ENCODE measurements around the gene MTA1. TPM values are rescaled to one million over a fixed set of nuclear protein-coding genes. Genes with fewer than 3 reads are reported as not detected.

Gene MTA1
- total RNA-seq, 4 donors from 2014 or later = 75.7 to 295 (median 165) TPM

- Histone ChIP-seq H3K36me3 (peaks cover 0 to 8% (median 0%) of the 10 kb centered on the region in 3 donors), H3K4me3 (no peak overlapping the region), H3K27me3 (no peaks in the 10 kb centered on the region), H3K4me1 (no peaks in the 10 kb centered on the region), H3K27ac (no peak overlapping the region), H3K9me3 (no peaks in the 10 kb centered on the region)
- no peak for DNase-seq
- TF ChIP-seq POLR2A (IDR thresholded peaks at IDR 0.05) = no peak
- TF ChIP-seq CTCF (IDR thresholded peaks at IDR 0.05) = no peak
Measured at GRCh38 chr14:105498430-105499255, 79.0 kb downstream of the MTA1 start.

DNA sequence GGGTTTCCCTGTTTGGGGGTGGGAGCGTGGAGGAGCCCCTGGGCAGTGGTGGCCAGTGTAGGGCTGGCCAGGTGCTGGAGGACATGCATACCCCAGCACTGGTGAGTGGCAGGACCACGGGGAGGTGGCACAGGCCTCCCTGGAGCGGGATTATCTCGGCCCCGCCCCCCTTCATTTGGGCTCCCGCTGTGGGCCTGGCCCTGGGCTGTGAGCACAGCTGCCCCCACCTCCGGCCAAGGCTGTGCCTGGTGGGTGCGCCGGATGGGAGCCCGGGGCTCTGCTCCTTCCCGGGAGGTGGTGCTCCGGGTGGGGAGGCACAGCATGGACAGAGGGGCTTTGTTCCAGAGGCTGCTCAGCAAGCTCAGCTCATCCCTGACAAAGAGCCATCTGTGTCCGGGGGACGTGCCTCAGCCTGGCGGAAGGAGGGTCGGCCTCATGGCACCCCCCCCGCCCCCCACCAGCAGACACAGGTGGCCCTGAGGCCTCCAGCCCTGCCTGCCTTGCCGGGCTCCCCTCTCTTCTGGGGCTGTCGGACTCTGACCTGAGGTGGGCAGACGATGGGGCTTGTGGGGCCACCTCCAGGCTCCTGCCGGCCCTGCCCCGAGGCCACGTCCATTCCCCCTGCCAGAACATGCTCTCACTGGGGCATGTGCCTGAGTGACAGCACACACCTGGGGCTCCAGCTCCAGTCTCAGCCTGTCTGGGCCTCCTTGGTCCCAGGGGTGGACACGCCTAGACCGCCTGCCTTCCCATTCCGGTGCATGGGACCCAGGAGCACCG is 79.8 kb downstream of the MTA1 start:
- DNase-seq = no peak
- no peak overlapping the region for H3K27ac ChIP-seq
- H3K27me3 ChIP-seq = no peaks in the 10 kb centered on the region

GRCh38 chr14:105500036-105500725 is 80.6 kb downstream of the MTA1 start:
- Histone ChIP-seq H3K27ac (no peak overlapping the region), H3K27me3 (no peaks in the 10 kb centered on the region), H3K4me3 (no peak overlapping the region), H3K4me1 (no peaks in the 10 kb centered on the region), H3K36me3 (peaks cover 0 to 8% (median 0%) of the 10 kb centered on the region in 3 donors), H3K9me3 (no peaks in the 10 kb centered on the region)
- no peak for DNase-seq
- TF ChIP-seq POLR2A (IDR thresholded peaks at IDR 0.05) (no peak), CTCF (IDR thresholded peaks at IDR 0.05) (no peak)

More for the DNA sequence above, 79.8 kb downstream of the MTA1 start:
- TF ChIP-seq CTCF (IDR thresholded peaks at IDR 0.05) (no peak), POLR2A (IDR thresholded peaks at IDR 0.05) (no peak)
- Histone ChIP-seq H3K9me3 (no peaks in the 10 kb centered on the region), H3K36me3 (peaks cover 0 to 8% (median 0%) of the 10 kb centered on the region in 3 donors), H3K4me1 (no peaks in the 10 kb centered on the region), H3K4me3 (no peak overlapping the region)

DNA sequence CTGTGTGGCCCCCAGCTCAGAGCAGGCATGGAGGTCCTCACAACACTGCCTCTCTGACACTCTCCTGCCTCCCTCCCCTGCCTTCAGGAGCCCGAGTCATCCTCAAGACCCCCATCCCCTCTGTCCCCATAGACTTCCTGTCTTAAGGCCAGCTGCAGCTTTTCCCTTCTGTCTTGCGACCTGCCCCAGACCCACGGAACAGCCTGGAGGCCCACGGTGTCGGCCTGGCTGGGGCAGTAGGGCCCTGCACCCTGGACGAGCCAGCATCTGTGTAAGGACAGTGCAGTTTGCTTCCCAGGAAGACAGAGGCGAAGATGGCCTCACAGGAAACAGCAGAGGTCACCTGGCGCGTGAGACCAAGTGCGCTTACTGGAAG is 81.1 kb downstream of the MTA1 start:
- no peak for DNase-seq
- Histone ChIP-seq H3K27me3 (no peaks in the 10 kb centered on the region), H3K4me3 (no peak overlapping the region), H3K36me3 (peaks cover 0 to 8% (median 0%) of the 10 kb centered on the region in 3 donors), H3K9me3 (no peaks in the 10 kb centered on the region), H3K4me1 (no peaks in the 10 kb centered on the region), H3K27ac (no peak overlapping the region)
- TF ChIP-seq CTCF (IDR thresholded peaks at IDR 0.05) = no peak
- no peak for TF ChIP-seq POLR2A (IDR thresholded peaks at IDR 0.05)

DNA sequence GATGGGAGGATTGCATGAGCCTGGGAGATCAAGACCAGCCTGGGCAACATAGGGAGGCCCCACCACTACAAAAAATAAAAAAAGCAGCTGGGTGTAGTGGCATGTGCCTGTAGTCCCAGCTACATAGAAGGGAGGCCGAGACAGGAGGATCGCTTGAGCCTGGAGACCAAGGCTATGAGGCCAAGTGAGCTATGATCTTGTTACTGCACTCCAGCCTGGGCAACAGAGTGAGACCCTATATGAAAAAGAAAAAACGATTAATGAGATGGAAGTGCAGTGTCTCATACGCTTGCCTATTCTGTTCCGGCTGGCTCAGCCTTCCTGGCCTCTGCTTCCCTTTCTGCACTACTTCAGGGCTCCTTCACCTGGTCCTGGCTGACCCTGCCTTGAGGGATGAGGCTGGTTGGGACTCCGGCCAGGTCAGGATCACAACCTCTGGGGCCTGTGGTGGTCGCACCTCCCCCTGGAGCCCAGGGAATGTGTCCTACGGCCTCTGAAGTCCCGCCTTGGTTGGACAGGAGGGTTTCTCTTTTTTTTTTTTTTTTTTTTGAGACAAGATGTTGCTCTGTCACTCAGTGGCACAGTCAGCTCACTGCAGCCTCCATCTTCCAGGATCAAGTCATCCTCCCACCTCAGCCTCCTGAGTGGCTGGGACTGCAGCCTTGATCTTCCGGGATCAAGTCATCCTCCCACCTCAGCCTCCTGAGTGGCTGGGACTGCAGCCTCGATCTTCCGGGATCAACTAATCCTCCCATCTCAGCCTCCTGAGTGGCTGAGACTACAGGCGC is 82.1 kb downstream of the MTA1 start:
- no peak overlapping the region for H3K4me3 ChIP-seq
- no peak for TF ChIP-seq POLR2A (IDR thresholded peaks at IDR 0.05)
- TF ChIP-seq CTCF (IDR thresholded peaks at IDR 0.05) = no peak
- no peak overlapping the region for H3K27ac ChIP-seq
- DNase-seq = no peak
- no peaks in the 10 kb centered on the region for H3K27me3 ChIP-seq
- no peaks in the 10 kb centered on the region for H3K4me1 ChIP-seq
- H3K36me3 ChIP-seq = peaks cover 0 to 8% (median 0%) of the 10 kb centered on the region in 3 donors
- no peaks in the 10 kb centered on the region for H3K9me3 ChIP-seq

Measured in Peyer's patch (tissue), 4 donors.